Parathyroid adenoma (tissue), 2 donors: ENCODE measurements around the gene GNAS-AS1.

Source experiments
- H2AFZ ChIP-seq: fragments of 300-600 bp; sonication (generic); one replicate; pipeline ENCODE4 v1.7.0; 2017; ENCODE audit warnings: antibody characterized with exemption, mild to moderate bottlenecking
- H3K27ac ChIP-seq: fragments of 300-600 bp; sonication (generic); one replicate; pipeline ENCODE4 v1.7.0; 2017
- H3K27me3 ChIP-seq: fragments of 300-600 bp; sonication (generic); one replicate; pipeline ENCODE4 v1.7.0; 2017; ENCODE audit warnings: low read length; ENCODE audit not compliant: control insufficient read depth, insufficient read depth
- H3K36me3 ChIP-seq: fragments of 300-600 bp; sonication (generic); one replicate; pipeline ENCODE4 v1.7.0; 2017; ENCODE audit warnings: low read length; ENCODE audit not compliant: control insufficient read depth, insufficient read depth
- H3K4me1 ChIP-seq: fragments of 300-600 bp; sonication (generic); one replicate; pipeline ENCODE4 v1.7.0; 2017; ENCODE audit warnings: control low read depth
- H3K4me2 ChIP-seq: fragments of 300-600 bp; sonication (generic); one replicate; pipeline ENCODE4 v1.7.0; 2017; ENCODE audit warnings: low read length
- H3K4me3 ChIP-seq: fragments of 300-600 bp; sonication (generic); one replicate; pipeline ENCODE4 v1.7.0; 2017; ENCODE audit warnings: low read depth, low read length
- H3K79me2 ChIP-seq: fragments of 300-600 bp; sonication (generic); one replicate; pipeline ENCODE4 v1.7.0; 2017; ENCODE audit warnings: control low read depth
- H3K9ac ChIP-seq: fragments of 300-600 bp; sonication (generic); one replicate; pipeline ENCODE4 v1.7.0; 2017; ENCODE audit warnings: mild to moderate bottlenecking
- H3K9me3 ChIP-seq: fragments of 300-600 bp; sonication (generic); one replicate; pipeline ENCODE4 v1.7.0; 2017; ENCODE audit warnings: low read length; ENCODE audit not compliant: control insufficient read depth
- TF ChIP-seq, protein P1 (sequence below): fragments of 300-600 bp; sonication (generic); IDR thresholded peaks from one replicate; pipeline ENCODE4 v1.7.0; 2017; ENCODE audit warnings: antibody characterized with exemption, mild to moderate bottlenecking
- donor health status: primary hyperparathyroidism.

Gene GNAS-AS1

GRCh38 chr20:58897488-58897887 lies 46.8 kb upstream of the GNAS-AS1 start:
- Histone ChIP-seq H3K27ac (peak overlapping the region; percentile 61), H3K9ac (no peak overlapping the region), H3K36me3 (no peaks in the 10 kb centered on the region), H3K4me3 (no peak overlapping the region), H3K4me1 (peaks cover 38% of the 10 kb centered on the region), H3K79me2 (peaks cover 91% of the 10 kb centered on the region), H3K9me3 (no peaks in the 10 kb centered on the region), H2AFZ (no peak overlapping the region), H3K4me2 (no peak overlapping the region), H3K27me3 (no peaks in the 10 kb centered on the region)
- TF ChIP-seq, protein P1, sequence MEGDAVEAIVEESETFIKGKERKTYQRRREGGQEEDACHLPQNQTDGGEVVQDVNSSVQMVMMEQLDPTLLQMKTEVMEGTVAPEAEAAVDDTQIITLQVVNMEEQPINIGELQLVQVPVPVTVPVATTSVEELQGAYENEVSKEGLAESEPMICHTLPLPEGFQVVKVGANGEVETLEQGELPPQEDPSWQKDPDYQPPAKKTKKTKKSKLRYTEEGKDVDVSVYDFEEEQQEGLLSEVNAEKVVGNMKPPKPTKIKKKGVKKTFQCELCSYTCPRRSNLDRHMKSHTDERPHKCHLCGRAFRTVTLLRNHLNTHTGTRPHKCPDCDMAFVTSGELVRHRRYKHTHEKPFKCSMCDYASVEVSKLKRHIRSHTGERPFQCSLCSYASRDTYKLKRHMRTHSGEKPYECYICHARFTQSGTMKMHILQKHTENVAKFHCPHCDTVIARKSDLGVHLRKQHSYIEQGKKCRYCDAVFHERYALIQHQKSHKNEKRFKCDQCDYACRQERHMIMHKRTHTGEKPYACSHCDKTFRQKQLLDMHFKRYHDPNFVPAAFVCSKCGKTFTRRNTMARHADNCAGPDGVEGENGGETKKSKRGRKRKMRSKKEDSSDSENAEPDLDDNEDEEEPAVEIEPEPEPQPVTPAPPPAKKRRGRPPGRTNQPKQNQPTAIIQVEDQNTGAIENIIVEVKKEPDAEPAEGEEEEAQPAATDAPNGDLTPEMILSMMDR = no peak

- no peaks in the 10 kb centered on the region for H3K27me3 ChIP-seq
- H3K9ac ChIP-seq = no peak overlapping the region
- H3K36me3 ChIP-seq = no peaks in the 10 kb centered on the region
- peak overlapping the region; percentile 61 for H3K27ac ChIP-seq
- H3K9me3 ChIP-seq = no peaks in the 10 kb centered on the region
- H2AFZ ChIP-seq = no peak overlapping the region
- peaks cover 87% of the 10 kb centered on the region for H3K79me2 ChIP-seq
- TF ChIP-seq, protein P1 = no peak
- H3K4me1 ChIP-seq = peaks cover 38% of the 10 kb centered on the region
- H3K4me3 ChIP-seq = peak overlapping the region; percentile 6
- H3K4me2 ChIP-seq = no peak overlapping the region
These were observed 46.1 kb upstream of the GNAS-AS1 start for GRCh38 chr20:58896820-58897219.

DNA sequence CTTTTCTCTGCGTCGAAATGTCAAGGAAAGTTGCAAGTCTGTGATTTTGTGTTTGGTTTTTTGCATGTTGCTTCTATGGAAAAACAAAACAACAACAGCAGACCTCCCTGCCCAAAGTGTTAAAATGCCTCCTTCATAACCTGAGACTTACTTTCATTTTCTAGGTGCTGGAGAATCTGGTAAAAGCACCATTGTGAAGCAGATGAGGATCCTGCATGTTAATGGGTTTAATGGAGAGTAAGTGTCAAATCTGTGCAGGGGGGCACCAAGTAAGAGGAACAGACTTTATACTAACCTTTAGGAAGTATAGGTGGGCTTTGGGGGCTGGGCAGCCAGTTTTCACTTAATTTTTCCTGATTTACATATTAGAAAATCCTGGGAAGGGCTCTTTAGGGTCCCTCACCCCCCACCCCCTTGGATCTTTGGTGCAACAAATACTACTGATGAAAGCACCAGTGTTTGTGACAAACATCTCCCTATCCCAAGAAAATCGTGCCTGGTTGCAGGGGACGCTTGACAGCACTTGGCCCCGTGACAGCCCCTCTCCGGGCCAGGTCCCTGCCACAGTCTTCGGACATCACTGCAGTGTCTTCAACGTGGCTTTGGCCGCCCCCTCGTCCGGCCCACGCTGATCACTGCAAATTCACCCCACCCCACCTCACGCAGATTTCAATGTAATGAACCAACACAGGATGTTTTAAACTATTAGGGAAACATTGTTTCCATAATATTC lies 44.9 kb upstream of the GNAS-AS1 start:
- Histone ChIP-seq H3K4me3 (no peak overlapping the region), H3K9ac (no peak overlapping the region), H3K27ac (peak overlapping the region; percentile 29), H3K4me2 (peak overlapping the region; percentile 60), H3K36me3 (no peaks in the 10 kb centered on the region), H3K9me3 (no peaks in the 10 kb centered on the region), H2AFZ (no peak overlapping the region), H3K27me3 (no peaks in the 10 kb centered on the region), H3K79me2 (peaks cover 77% of the 10 kb centered on the region), H3K4me1 (peaks cover 38% of the 10 kb centered on the region)
- TF ChIP-seq, protein P1 = no peak

GRCh38 chr20:58894652-58895447 lies 44.1 kb upstream of the GNAS-AS1 start:
- peaks cover 71% of the 10 kb centered on the region for H3K79me2 ChIP-seq
- no peak overlapping the region for H3K9ac ChIP-seq
- H3K4me2 ChIP-seq = peak overlapping the region; percentile 60
- H3K27me3 ChIP-seq = no peaks in the 10 kb centered on the region
- peak overlapping the region; percentile 29 for H3K27ac ChIP-seq
- peak overlapping the region; percentile 19 for H3K4me3 ChIP-seq
- no peak overlapping the region for H2AFZ ChIP-seq
- H3K4me1 ChIP-seq = peaks cover 38% of the 10 kb centered on the region
- H3K9me3 ChIP-seq = no peaks in the 10 kb centered on the region
- TF ChIP-seq, protein P1 = no peak
- no peaks in the 10 kb centered on the region for H3K36me3 ChIP-seq
